Fibroblast of lung (primary cell): ENCODE data around the gene LSM3. TPM values are rescaled to one million over a fixed set of nuclear protein-coding genes. Genes with fewer than 3 reads are reported as not detected.

Experiments used
- DNase-seq, 2 donors: peaks; one replicate each; pipeline versions ENCODE4 v3.0.0 to v3.0.0-alpha.2; 2010; ENCODE audit warnings: low read depth in 2 of 2
- H2AFZ ChIP-seq: 2 replicates; pipeline ENCODE4 v1.5.1; 2012; ENCODE audit warnings: low read length, control low read depth, inconsistent platforms
- H3K27ac ChIP-seq: 2 replicates; pipeline ENCODE4 v1.5.1; 2011; ENCODE audit warnings: low read length, control low read depth; ENCODE audit not compliant: insufficient read depth
- H3K27me3 ChIP-seq: 2 replicates; pipeline ENCODE4 v1.5.1; 2011; ENCODE audit warnings: mild to moderate bottlenecking, low read length; ENCODE audit not compliant: control insufficient read depth, insufficient read depth
- H3K36me3 ChIP-seq: 2 replicates; pipeline ENCODE4 v1.5.1; 2011; ENCODE audit warnings: low read length; ENCODE audit not compliant: control insufficient read depth, insufficient read depth
- H3K4me1 ChIP-seq: 2 replicates; pipeline ENCODE4 v1.5.1; 2011; ENCODE audit warnings: low read length; ENCODE audit not compliant: control insufficient read depth, insufficient read depth; ENCODE audit errors: extremely low read depth
- H3K4me2 ChIP-seq: 2 replicates; pipeline ENCODE4 v1.5.1; 2011; ENCODE audit warnings: low read length, control low read depth; ENCODE audit not compliant: insufficient read depth; ENCODE audit errors: extremely low read depth
- H3K4me3 ChIP-seq, 4 experiments: fragments of 200-600 bp in 1 of 4; sonication (generic) in 1 of 4; replicated peaks in 1 of 4; 2 replicates each; pipeline ENCODE4 v1.5.1; 2011 to 2016; ENCODE audit warnings: low read length in 4 of 4, low read depth in 3 of 4, mild to moderate bottlenecking in 3 of 4, control low read depth in 2 of 4, inconsistent platforms in 1 of 4, mixed read lengths in 1 of 4; ENCODE audit not compliant: insufficient read depth in 1 of 4; ENCODE audit errors: control extremely low read depth in 1 of 4
- H3K79me2 ChIP-seq: 2 replicates; pipeline ENCODE4 v1.5.1; 2012; ENCODE audit warnings: mild to moderate bottlenecking, low read length, inconsistent platforms; ENCODE audit not compliant: control insufficient read depth, insufficient read depth
- H3K9ac ChIP-seq: 2 replicates; pipeline ENCODE4 v1.5.1; 2011; ENCODE audit warnings: mild to moderate bottlenecking, low read length, control low read depth; ENCODE audit not compliant: insufficient read depth
- H3K9me3 ChIP-seq: 2 replicates; pipeline ENCODE4 v1.5.1; 2012; ENCODE audit warnings: low read depth, low read length; ENCODE audit not compliant: control insufficient read depth, insufficient read depth
- H4K20me1 ChIP-seq: 2 replicates; pipeline ENCODE4 v1.5.1; 2011; ENCODE audit warnings: low read length; ENCODE audit not compliant: control insufficient read depth, insufficient read depth; ENCODE audit errors: extremely low read depth
- CTCF ChIP-seq, 2 donors: IDR thresholded peaks in 1 of 2; conservative IDR thresholded peaks in 1 of 2; 1 replicate in 1 of 2; 2 replicates in 1 of 2; pipeline ENCODE4 v1.5.1; 2011 to 2012; ENCODE audit warnings: low read length in 2 of 2, control low read depth in 1 of 2, inconsistent platforms in 1 of 2, low read depth in 1 of 2, mild to moderate bottlenecking in 1 of 2
- EZH2 ChIP-seq: IDR thresholded peaks from 2 replicates; pipeline ENCODE4 v1.5.1; 2012; ENCODE audit warnings: low read length, control low read depth, mild to moderate bottlenecking; ENCODE audit errors: missing control alignments
- polyA plus RNA-seq, 2 donors: library from polyadenylated mRNA; depleted of rRNA in 1 of 2; stranded (reverse) in 1 of 2; unstranded in 1 of 2; fragments of >200 nt; gene quantifications; 2 replicates each; pipeline ENCODE4 v1.2.1, GENCODE V29; 2011 to 2012; ENCODE audit warnings: missing spikeins in 1 of 2
- total RNA-seq: library from RNA; depleted of rRNA; stranded (reverse); fragments of >200 nt; gene quantifications from 2 replicates; pipeline ENCODE4 v1.2.1, GENCODE V29; 2014

LSM3 gene
- total and polyA plus RNA-seq, 2 donors (not counting 1 experiment from before 2014, with no cell fraction given): 5.1 to 14.9 TPM

- Histone ChIP-seq H3K4me2 (no peak overlapping the region), H3K36me3 (peaks cover 36% of the 10 kb centered on the region), H3K9me3 (no peaks in the 10 kb centered on the region), H4K20me1 (no peaks in the 10 kb centered on the region), H3K79me2 (no peaks in the 10 kb centered on the region), H3K27ac (no peak overlapping the region), H3K4me3 (no peak overlapping the region), H3K9ac (no peak overlapping the region), H3K27me3 (no peaks in the 10 kb centered on the region), H3K4me1 (no peaks in the 10 kb centered on the region), H2AFZ (no peak overlapping the region)
- DNase-seq: no peak
- TF ChIP-seq EZH2: no peak
- no peak for TF ChIP-seq CTCF (conservative IDR thresholded peaks at IDR 0.05 in 1 of 2, IDR thresholded peaks at IDR 0.05 in 1 of 2; ENCODE audit: low read depth in 1 of 2, low read length in 2 of 2)
These were observed 22.4 kb upstream of the LSM3 start for GRCh38 chr3:14156201-14156600.

- peaks cover 3% of the 10 kb centered on the region for H3K9me3 ChIP-seq
- no peak overlapping the region for H2AFZ ChIP-seq
- H3K4me1 ChIP-seq: no peaks in the 10 kb centered on the region
- H3K27ac ChIP-seq: no peak overlapping the region
- no peak for DNase-seq
- H4K20me1 ChIP-seq: no peaks in the 10 kb centered on the region
- no peaks in the 10 kb centered on the region for H3K27me3 ChIP-seq
- H3K4me2 ChIP-seq: no peak overlapping the region
- H3K79me2 ChIP-seq: no peaks in the 10 kb centered on the region
- no peak overlapping the region for H3K9ac ChIP-seq
- H3K4me3 ChIP-seq: no peak overlapping the region
- peaks cover 33% of the 10 kb centered on the region for H3K36me3 ChIP-seq
- TF ChIP-seq CTCF (conservative IDR thresholded peaks at IDR 0.05 in 1 of 2, IDR thresholded peaks at IDR 0.05 in 1 of 2; ENCODE audit: low read depth in 1 of 2, low read length in 2 of 2) (no peak), EZH2 (no peak)
These were observed 21.6 kb upstream of the LSM3 start for GRCh38 chr3:14156843-14157561.

GRCh38 chr3:14157951-14158350, 20.7 kb upstream of the LSM3 start:
- TF ChIP-seq CTCF (conservative IDR thresholded peaks at IDR 0.05 in 1 of 2, IDR thresholded peaks at IDR 0.05 in 1 of 2; ENCODE audit: low read depth in 1 of 2, low read length in 2 of 2): no peak
- no peak for TF ChIP-seq EZH2
- no peaks in the 10 kb centered on the region for H3K4me1 ChIP-seq
- no peaks in the 10 kb centered on the region for H3K27me3 ChIP-seq
- DNase-seq: no peak
- H3K9ac ChIP-seq: no peak overlapping the region
- H3K79me2 ChIP-seq: no peaks in the 10 kb centered on the region
- H4K20me1 ChIP-seq: peaks cover 1% of the 10 kb centered on the region
- peaks cover 30% of the 10 kb centered on the region for H3K36me3 ChIP-seq
- H3K4me3 ChIP-seq: no peak overlapping the region
- H3K4me2 ChIP-seq: no peak overlapping the region
- no peak overlapping the region for H2AFZ ChIP-seq
- H3K27ac ChIP-seq: no peak overlapping the region
- H3K9me3 ChIP-seq: peaks cover 3% of the 10 kb centered on the region
